ENCODE measurements around the gene HOXA5.

Gene HOXA5

GRCh38 chr7:27158436-27159265 lies 15.2 kb upstream of the HOXA5 start:
- DNase-seq, result no peak

DNA sequence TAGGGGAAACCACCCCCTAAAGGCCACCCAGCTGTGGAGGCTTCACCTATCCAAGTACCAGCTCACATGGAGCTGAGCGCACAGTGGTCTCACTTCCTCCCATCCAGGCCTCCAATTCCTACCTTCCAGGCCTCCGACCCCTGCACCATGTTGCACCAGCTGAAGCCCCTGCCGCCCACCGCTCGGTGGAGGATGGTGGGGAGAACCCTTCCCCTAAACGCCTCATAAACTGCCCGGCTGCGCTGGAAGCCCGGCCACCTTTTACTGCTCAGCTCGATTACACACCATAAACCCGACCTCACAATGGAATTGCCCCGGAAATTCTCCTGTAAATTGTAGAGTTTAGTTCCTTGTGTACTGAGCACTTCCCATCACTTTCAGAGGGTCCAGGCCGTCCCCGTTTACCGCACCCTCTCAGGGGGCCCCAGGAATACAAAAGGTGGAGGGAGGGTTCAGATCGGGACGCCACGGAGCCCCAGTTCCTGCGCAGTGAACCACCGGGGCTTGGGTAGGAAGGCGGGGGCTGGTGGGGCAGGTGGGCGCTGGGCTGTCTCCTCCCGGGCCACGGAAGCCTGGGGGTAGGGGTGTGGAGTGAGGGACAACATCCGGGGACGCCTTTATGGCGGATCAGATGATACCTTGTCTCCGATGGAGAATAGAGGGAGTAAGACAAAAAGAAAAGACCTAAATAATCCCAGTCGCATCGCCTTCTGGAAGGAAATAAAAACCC lies 14.4 kb upstream of the HOXA5 start:
- DNase-seq, result no peak

GRCh38 chr7:27156916-27157701 lies 13.6 kb upstream of the HOXA5 start:
- DNase-seq, result no peak

- peak; percentile 30 to 46 for DNase-seq
These were observed 13.0 kb upstream of the HOXA5 start, which contains the start of gene HOXA7 for GRCh38 chr7:27156508-27156898. Gene HOXA7, minus strand, starts transcription at chr7:27156675. Its CDS starts 130 bp downstream, at chr7:27156545.

DNA sequence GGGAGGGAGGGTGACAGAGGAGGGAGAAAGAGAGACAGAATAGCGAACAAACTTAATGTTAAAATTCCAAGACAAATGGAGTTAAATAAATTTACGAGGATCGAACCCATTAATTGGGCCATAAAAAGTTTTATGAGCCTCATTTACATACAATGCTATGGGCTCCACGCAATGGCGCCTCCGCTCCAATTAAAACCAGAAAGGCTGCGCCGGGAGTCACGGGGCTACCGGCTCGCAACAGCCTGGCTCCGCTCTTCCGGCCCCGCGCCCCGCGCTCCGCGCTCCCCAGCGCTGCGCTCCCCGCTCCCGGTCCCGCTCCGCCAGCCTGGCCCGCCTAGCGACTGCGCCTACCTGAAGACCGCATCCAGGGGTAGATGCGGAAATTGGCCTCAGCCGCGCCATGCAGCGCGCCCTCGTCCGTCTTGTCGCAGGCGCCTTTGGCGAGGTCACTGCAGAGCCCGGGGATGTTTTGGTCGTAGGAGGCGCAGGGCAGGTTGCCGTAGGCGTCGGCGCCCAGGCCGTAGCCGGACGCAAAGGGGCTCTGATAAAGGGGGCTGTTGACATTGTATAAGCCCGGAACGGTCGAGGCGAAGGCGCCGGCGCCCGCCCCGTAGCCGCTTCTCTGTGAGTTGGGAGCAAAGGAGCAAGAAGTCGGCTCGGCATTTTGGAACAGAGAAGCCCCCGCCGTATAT lies 12.5 kb upstream of the HOXA5 start:
- DNase-seq, result no peak

GRCh38 chr7:27154901-27155815 lies 11.7 kb upstream of the HOXA5 start:
- no peak for DNase-seq

- DNase-seq, result no peak
These were observed 10.9 kb upstream of the HOXA5 start for GRCh38 chr7:27154369-27154768.

- DNase-seq, result no peak
These were observed 10.0 kb upstream of the HOXA5 start for GRCh38 chr7:27153526-27153925.

- DNase-seq, result no peak
These were observed 9.4 kb upstream of the HOXA5 start for GRCh38 chr7:27152816-27153442.

GRCh38 chr7:27151931-27152815 lies 8.7 kb upstream of the HOXA5 start, which contains the start of gene HOXA3:
Gene HOXA3, minus strand, starts transcription at chr7:27152583. Its CDS starts 41,943 bp downstream, at chr7:27110640.
- DNase-seq, result no peak

DNA sequence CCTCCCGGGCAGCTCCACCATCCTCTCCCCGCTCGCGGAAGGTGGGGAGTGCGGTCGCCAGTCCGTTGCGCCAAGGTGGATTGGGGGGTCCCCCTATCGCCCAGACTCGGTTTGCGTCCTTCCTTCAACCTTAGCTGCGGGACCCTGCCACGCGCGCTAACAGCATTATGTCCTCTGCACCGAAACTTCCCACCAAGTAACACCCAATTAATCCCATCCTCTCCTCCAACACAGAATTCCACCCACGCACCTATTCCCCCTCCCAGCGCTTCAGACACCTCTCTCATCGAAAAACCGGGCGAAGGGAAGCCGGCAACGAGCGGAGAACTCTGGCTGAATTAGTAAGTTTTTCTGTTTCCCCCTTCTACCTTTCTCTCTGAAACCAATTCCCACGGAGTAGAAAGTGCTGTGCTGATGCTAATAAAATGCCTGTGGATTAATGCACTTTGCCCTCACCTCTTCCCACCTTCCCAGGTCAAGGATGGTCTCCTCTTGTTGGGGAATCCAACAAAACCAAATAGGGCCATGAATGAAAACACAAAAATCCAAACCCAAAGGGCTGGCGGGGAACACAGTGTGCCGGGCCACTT lies 8.0 kb upstream of the HOXA5 start:
- DNase-seq, result no peak

- peak; percentile 67 to 83 for DNase-seq
These were observed 7.3 kb upstream of the HOXA5 start for GRCh38 chr7:27150568-27151340.

DNA sequence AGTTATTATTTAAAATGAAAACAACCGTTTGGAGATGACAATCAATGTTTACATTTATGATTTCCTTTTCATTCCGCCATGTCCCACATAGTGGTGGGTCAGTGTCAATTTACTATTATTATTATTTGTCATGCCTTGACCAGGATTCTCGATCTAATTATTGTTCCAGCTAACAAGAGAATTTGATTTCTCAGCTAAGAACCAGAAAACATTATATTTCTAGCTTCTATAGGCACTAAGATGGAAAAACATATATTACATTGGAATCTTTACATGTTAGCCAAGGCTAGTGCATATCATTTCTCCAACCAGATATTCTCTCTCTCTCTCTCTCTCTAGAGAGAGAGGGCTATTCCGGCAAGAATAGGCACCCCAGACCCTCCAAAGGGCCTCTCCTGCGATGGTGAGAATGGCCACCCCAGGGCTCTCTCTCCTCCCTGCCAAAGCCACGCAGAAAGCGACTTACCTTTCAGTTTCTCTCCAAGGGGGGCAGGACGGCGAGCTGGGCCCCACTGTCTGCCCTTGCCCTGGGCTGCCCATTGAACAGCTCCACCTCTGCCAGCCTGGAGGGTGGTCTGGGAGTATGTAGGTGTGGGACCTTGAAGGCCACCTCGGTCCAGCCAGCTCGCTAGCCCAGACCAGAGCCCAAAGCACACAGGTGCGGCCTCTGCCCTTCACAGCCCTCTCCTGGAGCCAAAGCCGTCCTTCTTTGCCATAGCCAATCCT lies 6.5 kb upstream of the HOXA5 start:
- peak in 1 of 2 experiments; percentile 39 for DNase-seq

DNA sequence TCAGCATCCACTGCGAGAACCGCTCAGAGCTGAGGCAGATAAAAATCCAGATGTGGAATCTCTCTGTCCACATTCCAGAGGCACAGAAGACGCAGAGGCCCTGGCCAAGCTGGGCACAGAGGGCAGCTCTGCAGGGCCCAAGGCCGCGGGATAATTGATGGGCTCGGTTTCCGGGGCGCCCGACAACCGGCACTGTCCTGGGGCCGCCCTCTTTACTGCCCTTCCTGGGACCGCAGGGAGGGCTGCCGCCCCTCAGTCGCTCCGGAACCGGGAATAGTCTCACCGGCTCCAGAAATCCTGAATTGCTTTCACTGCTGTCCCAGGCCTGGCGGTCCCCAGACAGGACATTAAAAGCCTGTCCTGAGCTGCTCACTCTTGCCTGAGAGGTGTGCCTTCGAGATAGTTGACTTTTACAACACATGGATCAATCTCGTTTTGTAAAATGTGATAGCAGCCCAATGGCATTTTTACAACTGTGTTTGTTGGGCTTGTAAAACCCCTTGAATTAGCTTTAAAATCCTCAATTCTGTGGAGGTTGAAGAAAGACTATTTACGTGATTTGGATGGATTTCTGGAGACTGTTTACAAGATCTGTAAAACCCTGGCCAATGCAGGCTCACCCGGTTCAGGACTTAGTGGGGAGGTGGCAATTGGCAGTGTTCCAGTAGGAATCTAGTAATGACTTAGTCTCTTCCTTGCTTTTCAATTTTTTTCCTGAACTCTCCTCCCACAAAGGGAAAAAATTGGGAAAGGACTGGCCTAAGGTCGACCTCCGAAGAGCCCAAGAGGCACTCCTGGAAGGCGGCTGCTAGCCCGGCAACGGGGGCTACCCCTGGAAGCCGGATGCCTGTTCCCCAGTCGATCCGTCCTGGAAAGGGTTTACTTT lies 5.5 kb upstream of the HOXA5 start:
- peak in 1 of 2 experiments; percentile 47 for DNase-seq

DNA sequence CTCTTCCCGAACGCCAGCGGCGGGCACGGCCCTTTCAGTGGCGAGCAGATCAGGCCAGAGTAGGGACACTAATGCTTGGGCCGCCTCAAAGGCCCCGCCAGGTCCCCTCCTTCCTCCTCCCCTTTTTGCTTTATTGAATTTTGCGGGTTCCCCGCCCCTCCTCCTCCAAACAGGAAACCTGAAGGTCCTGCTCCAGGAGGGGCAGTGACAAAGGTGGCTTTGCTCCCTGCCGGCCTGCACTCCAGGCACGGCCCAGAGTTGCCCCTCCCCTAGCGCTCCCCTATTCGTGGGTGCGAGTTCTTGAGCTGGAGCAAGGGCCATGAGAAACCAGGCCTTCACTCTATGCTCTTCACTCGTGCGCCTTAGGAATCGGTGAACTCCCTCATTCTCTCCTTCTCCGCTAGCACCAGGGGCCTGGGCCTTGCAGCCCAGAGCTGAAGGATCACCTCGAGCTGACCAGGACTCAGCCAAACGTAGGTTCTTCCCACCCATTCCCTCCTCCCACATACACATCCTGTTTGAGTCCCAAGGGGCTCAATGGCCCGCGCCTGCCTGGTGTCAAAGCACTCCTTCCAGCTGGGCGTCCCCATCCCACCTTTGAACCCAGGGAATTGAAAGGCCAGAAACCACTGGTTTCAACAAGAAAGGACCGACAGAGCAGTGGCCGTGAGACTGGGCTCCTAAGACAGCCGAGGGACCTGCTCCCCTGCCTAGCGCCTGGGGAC lies 4.7 kb upstream of the HOXA5 start:
- DNase-seq, result peak in 1 of 2 experiments; percentile 37

Data from NCI-H187 (cell line).